ENCODE measurements around the gene LEF1. TPM values are rescaled to one million over a fixed set of nuclear protein-coding genes. Genes with fewer than 3 reads are reported as not detected.

Gene LEF1
- total and polyA plus RNA-seq, 2 donors (not counting 1 experiment from before 2014, with no cell fraction given), result 2.4 to 5.1 TPM

DNA sequence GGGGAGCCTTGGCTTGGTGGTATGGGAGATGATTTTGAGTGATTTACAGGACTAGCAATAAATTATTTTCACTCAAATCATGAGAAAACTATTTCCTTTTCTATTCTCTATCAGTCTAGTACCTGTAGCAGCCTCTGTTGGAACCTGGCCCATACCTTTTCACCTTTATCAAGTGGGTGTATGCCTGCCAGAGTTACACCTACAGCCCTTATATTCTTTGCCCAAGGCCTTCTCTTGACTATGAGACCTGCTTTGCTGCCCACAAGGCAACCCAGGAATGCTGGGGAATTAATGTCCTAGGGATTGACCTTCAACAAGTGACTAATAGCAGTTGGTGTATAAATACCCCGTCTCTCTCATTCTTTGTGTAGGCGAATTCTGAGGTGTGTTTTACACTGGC, 20.0 kb upstream of the LEF1 start:
- H3K27ac Mint-ChIP-seq, result no peak overlapping the region
- Histone ChIP-seq H4K20me1 (ENCODE audit: control insufficient read depth, insufficient read depth, low read length, poor library complexity, severe bottlenecking) (no peaks in the 10 kb centered on the region), H3K27ac (ENCODE audit: low read length in 2 of 2) (no peak overlapping the region), H3K4me2 (replicated peaks; ENCODE audit: low read depth, low read length, poor library complexity, severe bottlenecking) (no peak overlapping the region), H3K4me1 (ENCODE audit: control insufficient read depth in 2 of 2, insufficient read depth in 2 of 2, low read length in 2 of 2) (no peaks in the 10 kb centered on the region), H3K4me3 (ENCODE audit: control extremely low read depth in 1 of 5, extremely low read depth in 1 of 5, insufficient read depth in 1 of 5, low read depth in 2 of 5, low read length in 4 of 5) (no peak overlapping the region), H3K27me3 (replicated peaks in 1 of 4; ENCODE audit: control extremely low read depth in 1 of 4, control insufficient read depth in 3 of 4, insufficient read depth in 4 of 4, low read length in 3 of 4) (no peaks in the 10 kb centered on the region), H3K36me3 (replicated peaks in 1 of 2; ENCODE audit: control extremely low read depth in 1 of 2, control insufficient read depth in 1 of 2, extremely low read depth in 1 of 2, insufficient read depth in 2 of 2, low read length in 1 of 2) (no peaks in the 10 kb centered on the region), H3K79me2 (ENCODE audit: control insufficient read depth, insufficient read depth, low read length) (no peaks in the 10 kb centered on the region), H2AFZ (ENCODE audit: insufficient read depth, low read depth, low read length, poor library complexity, severe bottlenecking) (no peak overlapping the region), H3K9me3 (ENCODE audit: control extremely low read depth in 1 of 3, control insufficient read depth in 2 of 3, insufficient read depth in 1 of 3, low read length in 2 of 3) (no peaks in the 10 kb centered on the region), H3K9ac (ENCODE audit: low read length) (no peak overlapping the region)
- H3K9me3 Mint-ChIP-seq (ENCODE audit: insufficient read depth), result no peaks in the 10 kb centered on the region
- POLR2A ChIA-PET, result no interaction called here
- 100% methylated on average over 1 of the region's 2 CpGs for WGBS (ENCODE audit: insufficient coverage)
- intact Hi-C loops (cut with micrococcal nuclease), result no loop called here
- H3K4me1 Mint-ChIP-seq, result no peaks in the 10 kb centered on the region
- CTCF ChIA-PET, result no interaction called here
- no peak for ATAC-seq (ENCODE audit: low read depth)
- TF ChIP-seq, protein P1, sequence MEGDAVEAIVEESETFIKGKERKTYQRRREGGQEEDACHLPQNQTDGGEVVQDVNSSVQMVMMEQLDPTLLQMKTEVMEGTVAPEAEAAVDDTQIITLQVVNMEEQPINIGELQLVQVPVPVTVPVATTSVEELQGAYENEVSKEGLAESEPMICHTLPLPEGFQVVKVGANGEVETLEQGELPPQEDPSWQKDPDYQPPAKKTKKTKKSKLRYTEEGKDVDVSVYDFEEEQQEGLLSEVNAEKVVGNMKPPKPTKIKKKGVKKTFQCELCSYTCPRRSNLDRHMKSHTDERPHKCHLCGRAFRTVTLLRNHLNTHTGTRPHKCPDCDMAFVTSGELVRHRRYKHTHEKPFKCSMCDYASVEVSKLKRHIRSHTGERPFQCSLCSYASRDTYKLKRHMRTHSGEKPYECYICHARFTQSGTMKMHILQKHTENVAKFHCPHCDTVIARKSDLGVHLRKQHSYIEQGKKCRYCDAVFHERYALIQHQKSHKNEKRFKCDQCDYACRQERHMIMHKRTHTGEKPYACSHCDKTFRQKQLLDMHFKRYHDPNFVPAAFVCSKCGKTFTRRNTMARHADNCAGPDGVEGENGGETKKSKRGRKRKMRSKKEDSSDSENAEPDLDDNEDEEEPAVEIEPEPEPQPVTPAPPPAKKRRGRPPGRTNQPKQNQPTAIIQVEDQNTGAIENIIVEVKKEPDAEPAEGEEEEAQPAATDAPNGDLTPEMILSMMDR (IDR thresholded peaks at IDR 0.05), result no peak
- no peak for TF ChIP-seq EZH2 (IDR thresholded peaks at IDR 0.05; ENCODE audit: borderline replicate concordance, insufficient read depth, low read depth, low read length, poor library complexity, severe bottlenecking)
- DNase-seq, result no peak
- H3K27me3 Mint-ChIP-seq, result peaks cover 19% of the 10 kb centered on the region
- H3K4me3 Mint-ChIP-seq, result no peak overlapping the region

DNA sequence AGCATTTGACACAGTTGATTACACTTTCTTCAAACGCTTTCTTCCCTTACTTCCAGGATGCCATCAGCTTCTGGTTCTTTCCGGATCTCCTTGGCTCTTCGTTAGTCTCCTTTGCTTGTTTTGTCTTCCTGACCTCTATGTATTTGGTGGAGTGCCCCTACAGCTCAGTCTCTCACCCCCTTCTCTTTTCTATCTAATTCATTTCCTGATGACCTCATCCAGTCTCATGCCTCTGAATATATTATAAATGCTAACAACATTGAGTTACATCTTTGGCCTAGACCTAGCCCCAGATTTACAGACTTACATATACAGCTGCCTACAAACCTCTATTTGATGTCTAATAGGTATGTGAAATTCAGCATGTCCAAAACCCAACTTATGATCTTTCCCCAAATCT, 16.5 kb upstream of the LEF1 start:
- ATAC-seq (ENCODE audit: low read depth) (no peak), DNase-seq (no peak)
- no peaks in the 10 kb centered on the region for H3K79me2 ChIP-seq (ENCODE audit: control insufficient read depth, insufficient read depth, low read length)
- no peak overlapping the region for H3K4me3 Mint-ChIP-seq
- H3K27ac ChIP-seq (ENCODE audit: low read length in 2 of 2), result no peak overlapping the region
- no peak overlapping the region for H3K27ac Mint-ChIP-seq
- intact Hi-C loops (cut with micrococcal nuclease), result no loop called here
- no CpG with 5 or more reads among the region's 3 CpGs for WGBS (ENCODE audit: insufficient coverage)
- H3K9ac ChIP-seq (ENCODE audit: low read length), result no peak overlapping the region
- no peaks in the 10 kb centered on the region for H3K9me3 Mint-ChIP-seq (ENCODE audit: insufficient read depth)
- H3K4me3 ChIP-seq (ENCODE audit: control extremely low read depth in 1 of 5, extremely low read depth in 1 of 5, insufficient read depth in 1 of 5, low read depth in 2 of 5, low read length in 4 of 5), result no peak overlapping the region
- peaks cover 16% of the 10 kb centered on the region for H3K27me3 Mint-ChIP-seq
- H3K36me3 ChIP-seq (replicated peaks in 1 of 2; ENCODE audit: control extremely low read depth in 1 of 2, control insufficient read depth in 1 of 2, extremely low read depth in 1 of 2, insufficient read depth in 2 of 2, low read length in 1 of 2), result no peaks in the 10 kb centered on the region
- TF ChIP-seq, protein P1 (IDR thresholded peaks at IDR 0.05), result no peak
- TF ChIP-seq EZH2 (IDR thresholded peaks at IDR 0.05; ENCODE audit: borderline replicate concordance, insufficient read depth, low read depth, low read length, poor library complexity, severe bottlenecking), result no peak
- H3K27me3 ChIP-seq (replicated peaks in 1 of 4; ENCODE audit: control extremely low read depth in 1 of 4, control insufficient read depth in 3 of 4, insufficient read depth in 4 of 4, low read length in 3 of 4), result no peaks in the 10 kb centered on the region
- H3K4me2 ChIP-seq (replicated peaks; ENCODE audit: low read depth, low read length, poor library complexity, severe bottlenecking), result no peak overlapping the region
- H4K20me1 ChIP-seq (ENCODE audit: control insufficient read depth, insufficient read depth, low read length, poor library complexity, severe bottlenecking), result no peaks in the 10 kb centered on the region
- no peak overlapping the region for H2AFZ ChIP-seq (ENCODE audit: insufficient read depth, low read depth, low read length, poor library complexity, severe bottlenecking)
- H3K4me1 ChIP-seq (ENCODE audit: control insufficient read depth in 2 of 2, insufficient read depth in 2 of 2, low read length in 2 of 2), result no peaks in the 10 kb centered on the region
- ChIA-PET POLR2A (no interaction called here), CTCF (interaction anchor here (0.6 kb wide), 1 partner anchor 172 kb away, joined by 3 read pairs; no protein-coding TSS in a partner anchor)
- H3K9me3 ChIP-seq (ENCODE audit: control extremely low read depth in 1 of 3, control insufficient read depth in 2 of 3, insufficient read depth in 1 of 3, low read length in 2 of 3), result no peaks in the 10 kb centered on the region
- H3K4me1 Mint-ChIP-seq, result no peaks in the 10 kb centered on the region

Data from B cell (primary cell).